RWPE2 (cell line): ENCODE data around the gene RANBP1.

Experiments
- ATAC-seq: fragments of 200-7000 bp; cut with Tn5 transposase; 3 replicates; pipeline ENCODE4 v1.9.1; 2021; ENCODE audit warnings: low read depth
- DNase-seq: peaks from one replicate; pipeline ENCODE4 v3.0.0-alpha.2; 2020; ENCODE audit warnings: low spot score
- H3K27ac ChIP-seq: fragments of 450-650 bp; 2 replicates; pipeline ENCODE4 v1.5.1; 2017; ENCODE audit warnings: mild to moderate bottlenecking; ENCODE audit not compliant: poor library complexity, severe bottlenecking
- H3K27me3 ChIP-seq: fragments of 250-450 bp; sonication (Bioruptor Pico); 2 replicates; pipeline ENCODE4 v1.5.1; 2021; ENCODE audit warnings: mild to moderate bottlenecking, moderate library complexity; ENCODE audit not compliant: insufficient read depth, poor library complexity, severe bottlenecking
- H3K36me3 ChIP-seq: fragments of 250-450 bp; sonication (Bioruptor Pico); 2 replicates; pipeline ENCODE4 v1.5.1; 2020; ENCODE audit warnings: low read depth, mild to moderate bottlenecking, moderate library complexity
- H3K4me1 ChIP-seq: fragments of 250-450 bp; sonication (Bioruptor Pico); 2 replicates; pipeline ENCODE4 v1.5.1; 2021; ENCODE audit warnings: mild to moderate bottlenecking, moderate library complexity; ENCODE audit not compliant: insufficient read depth, poor library complexity, severe bottlenecking
- H3K4me3 ChIP-seq: fragments of 250-450 bp; sonication (Bioruptor Pico); 2 replicates; pipeline ENCODE4 v1.5.1; 2021; ENCODE audit warnings: mild to moderate bottlenecking, moderate library complexity; ENCODE audit not compliant: severe bottlenecking
- H3K9me3 ChIP-seq: fragments of 250-450 bp; sonication (Bioruptor Pico); 2 replicates; pipeline ENCODE4 v1.5.1; 2021; ENCODE audit warnings: mild to moderate bottlenecking, moderate library complexity; ENCODE audit not compliant: severe bottlenecking
- CTCF ChIP-seq: fragments of 450-650 bp; IDR thresholded peaks from one replicate; pipeline ENCODE4 v1.5.1; 2017; ENCODE audit warnings: mild to moderate bottlenecking, moderate library complexity; ENCODE audit not compliant: poor library complexity, severe bottlenecking

Gene RANBP1

DNA sequence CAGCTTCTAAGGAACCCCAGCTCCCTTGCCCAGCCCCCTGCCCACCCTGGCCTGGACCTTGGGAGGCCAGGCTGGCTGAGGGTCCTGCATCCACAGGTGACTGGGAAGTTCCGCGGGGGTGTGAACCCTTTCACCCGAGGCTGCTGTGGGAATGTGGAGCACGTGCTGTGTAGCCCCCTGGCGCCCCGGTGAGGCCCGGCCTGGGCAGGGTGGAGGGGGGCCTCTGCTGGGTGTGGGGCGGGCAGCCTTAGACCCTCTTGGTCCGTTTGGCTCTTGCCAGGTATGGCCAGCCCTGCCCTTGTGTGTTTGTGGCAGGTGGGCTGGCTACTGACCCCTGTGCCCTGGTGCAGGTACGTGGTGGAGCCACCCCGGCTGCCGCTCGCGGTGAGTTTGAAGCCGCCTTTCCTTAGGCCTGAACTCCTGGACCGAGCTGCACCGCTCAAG is 24.6 kb downstream of the RANBP1 start:
- Histone ChIP-seq H3K9me3 (no peaks in the 10 kb centered on the region), H3K4me1 (no peaks in the 10 kb centered on the region), H3K27me3 (no peaks in the 10 kb centered on the region), H3K36me3 (no peaks in the 10 kb centered on the region; the same call in 1 of the 2 replicates), H3K4me3 (no peak overlapping the region), H3K27ac (no peak overlapping the region)
- DNase-seq (no peak), ATAC-seq (no peak)
- no peak for TF ChIP-seq CTCF

DNA sequence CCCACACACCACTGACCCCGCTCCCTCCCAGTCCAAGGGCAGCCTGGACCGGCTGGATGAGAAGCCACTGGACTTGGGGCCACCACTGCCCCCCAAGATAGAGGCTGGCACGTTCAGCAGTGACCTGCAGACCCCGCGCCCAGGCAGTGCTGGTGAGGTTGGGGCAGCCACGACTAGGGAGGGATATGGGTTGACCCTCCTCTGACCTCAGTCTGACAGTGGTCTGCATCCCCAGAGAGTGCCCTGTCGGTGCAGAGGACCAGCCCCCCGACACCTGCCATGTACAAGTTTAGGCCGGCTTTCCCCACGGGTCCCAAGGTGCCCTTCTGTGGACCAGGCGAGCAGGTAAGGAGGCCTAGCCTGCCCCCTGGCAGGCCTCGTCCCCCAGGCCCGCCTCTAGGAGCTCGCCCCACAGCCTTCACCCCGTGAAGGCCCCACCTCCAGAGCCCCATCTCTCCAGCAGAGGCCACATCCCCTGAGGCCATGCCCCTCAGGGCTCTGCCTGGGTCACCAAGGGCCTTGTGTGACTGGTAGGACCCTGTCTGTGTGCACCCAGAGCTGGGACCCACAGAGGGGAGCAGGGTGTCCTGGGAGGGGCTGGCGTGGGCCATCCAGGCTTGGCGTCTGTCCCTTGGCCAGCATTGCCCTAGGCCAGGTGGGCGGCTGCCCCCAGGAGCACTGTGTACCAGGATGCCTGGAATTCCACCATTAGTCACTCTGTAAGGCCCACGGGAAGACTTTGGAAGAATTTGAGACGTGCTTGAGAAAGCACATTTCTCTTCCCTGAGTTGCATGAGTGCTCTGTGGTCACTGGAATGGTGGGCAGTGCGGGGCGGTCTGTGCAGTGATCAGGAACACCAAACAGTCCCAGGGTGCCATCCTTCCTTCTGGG is 25.5 kb downstream of the RANBP1 start:
- Histone ChIP-seq H3K4me3 (no peak overlapping the region), H3K27me3 (no peaks in the 10 kb centered on the region), H3K4me1 (no peaks in the 10 kb centered on the region), H3K27ac (peak overlapping the region; percentile 35), H3K9me3 (no peaks in the 10 kb centered on the region), H3K36me3 (no peaks in the 10 kb centered on the region; the same call in 1 of the 2 replicates)
- no peak for TF ChIP-seq CTCF
- peak; percentile 36; the same call in 2 of the 3 replicates for ATAC-seq
- DNase-seq: no peak

DNA sequence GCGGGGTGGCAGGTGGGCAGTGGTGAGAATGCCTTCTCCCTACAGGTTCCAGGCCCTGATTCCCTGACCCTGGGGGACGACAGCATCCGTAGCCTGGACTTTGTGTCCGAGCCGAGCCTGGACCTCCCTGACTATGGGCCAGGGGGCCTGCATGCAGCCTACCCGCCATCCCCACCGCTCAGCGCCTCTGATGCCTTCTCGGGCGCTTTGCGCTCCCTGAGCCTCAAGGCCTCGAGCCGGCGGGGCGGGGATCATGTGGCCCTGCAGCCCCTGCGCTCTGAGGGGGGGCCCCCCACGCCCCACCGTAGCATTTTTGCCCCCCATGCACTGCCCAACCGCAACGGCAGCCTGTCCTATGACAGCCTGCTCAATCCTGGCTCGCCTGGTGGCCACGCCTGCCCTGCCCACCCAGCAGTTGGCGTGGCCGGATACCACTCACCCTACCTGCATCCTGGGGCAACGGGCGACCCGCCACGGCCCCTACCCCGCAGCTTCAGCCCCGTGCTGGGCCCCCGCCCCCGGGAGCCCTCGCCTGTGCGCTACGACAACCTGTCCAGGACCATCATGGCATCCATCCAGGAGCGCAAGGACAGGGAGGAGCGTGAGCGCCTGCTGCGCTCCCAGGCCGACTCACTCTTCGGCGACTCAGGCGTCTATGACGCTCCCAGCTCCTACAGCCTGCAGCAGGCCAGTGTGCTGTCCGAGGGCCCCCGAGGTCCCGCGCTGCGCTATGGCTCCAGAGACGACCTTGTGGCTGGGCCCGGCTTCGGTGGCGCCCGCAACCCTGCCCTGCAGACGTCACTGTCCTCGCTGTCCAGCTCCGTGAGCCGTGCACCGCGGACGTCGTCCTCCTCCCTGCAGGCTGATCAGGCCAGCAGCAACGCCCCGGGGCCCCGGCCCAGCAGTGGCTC is 27.1 kb downstream of the RANBP1 start:
- H3K36me3 ChIP-seq: no peaks in the 10 kb centered on the region; the same call in 1 of the 2 replicates
- H3K4me1 ChIP-seq: no peaks in the 10 kb centered on the region
- H3K4me3 ChIP-seq: no peak overlapping the region

GRCh38 chr22:20143883-20144665 is 28.2 kb downstream of the RANBP1 start:
- TF ChIP-seq CTCF: no peak
- no peak for ATAC-seq
- Histone ChIP-seq H3K36me3 (no peaks in the 10 kb centered on the region; the same call in 1 of the 2 replicates), H3K9me3 (no peaks in the 10 kb centered on the region), H3K27ac (no peak overlapping the region), H3K27me3 (no peaks in the 10 kb centered on the region), H3K4me3 (no peak overlapping the region), H3K4me1 (no peaks in the 10 kb centered on the region)
- no peak for DNase-seq

More for the DNA sequence above, 27.1 kb downstream of the RANBP1 start:
- no peak overlapping the region for H3K27ac ChIP-seq
- H3K27me3 ChIP-seq: no peaks in the 10 kb centered on the region
- H3K9me3 ChIP-seq: no peaks in the 10 kb centered on the region
- ATAC-seq: no peak
- no peak for DNase-seq
- no peak for TF ChIP-seq CTCF
